Hematopoietic multipotent progenitor cell treated with erythropoietin and hydrocortisone succinate and interleukin-3 and kit ligand, for 17 days (in vitro differentiated cells): ENCODE results near the gene SCNN1A.
A peak's percentile ranks its signal among the peaks of the same experiment; 100 is the strongest.

ENCODE experiments used
- DNase-seq: peaks from one replicate; pipeline ENCODE4 v3.0.0-alpha.2; 2015; ENCODE audit warnings: low spot score

Gene SCNN1A

GRCh38 chr12:6368906-6369525 lies 6.3 kb downstream of the SCNN1A start:
- DNase-seq, result no peak

- DNase-seq, result no peak
Measured at GRCh38 chr12:6367969-6368892, 7.1 kb downstream of the SCNN1A start.

- DNase-seq, result no peak
Measured at GRCh38 chr12:6367065-6367968, 8.0 kb downstream of the SCNN1A start.

GRCh38 chr12:6364044-6364374 lies 11.4 kb downstream of the SCNN1A start:
- no peak for DNase-seq

GRCh38 chr12:6363330-6364043 lies 11.9 kb downstream of the SCNN1A start:
- DNase-seq, result peak; percentile 20

- no peak for DNase-seq
Measured at GRCh38 chr12:6363010-6363329, 12.4 kb downstream of the SCNN1A start.

GRCh38 chr12:6362403-6362802 lies 13.0 kb downstream of the SCNN1A start:
- no peak for DNase-seq

- no peak for DNase-seq
Measured at GRCh38 chr12:6361834-6362233, 13.5 kb downstream of the SCNN1A start.

- DNase-seq, result no peak
Measured at GRCh38 chr12:6360578-6361490, 14.5 kb downstream of the SCNN1A start.

GRCh38 chr12:6360080-6360571 lies 15.2 kb downstream of the SCNN1A start:
- no peak for DNase-seq

- DNase-seq, result no peak
Measured at GRCh38 chr12:6358881-6359280, 16.5 kb downstream of the SCNN1A start.

- no peak for DNase-seq
Measured at GRCh38 chr12:6356374-6356820, 19.0 kb downstream of the SCNN1A start.

GRCh38 chr12:6355491-6356373 lies 19.6 kb downstream of the SCNN1A start:
- DNase-seq, result no peak

GRCh38 chr12:6354495-6355393 lies 20.6 kb downstream of the SCNN1A start:
- DNase-seq, result no peak

- DNase-seq, result no peak
Measured at GRCh38 chr12:6352193-6353173, 22.9 kb downstream of the SCNN1A start.

GRCh38 chr12:6351622-6352021 lies 23.7 kb downstream of the SCNN1A start:
- no peak for DNase-seq
